GM13976 (cell line): ENCODE measurements around the gene PHF1.
"Not testable (repeated sequence)": the region's sequence is repeated elsewhere in the genome, so short reads cannot be mapped to it uniquely, and the experiment has no call there.

ENCODE experiments used
- DNase-seq: peaks from one replicate; pipeline ENCODE4 v3.0.0; 2012; ENCODE audit warnings: low spot score
- CTCF ChIP-seq: IDR thresholded peaks from 2 replicates; pipeline ENCODE4 v1.5.1; 2012; ENCODE audit warnings: borderline replicate concordance, mild to moderate bottlenecking; ENCODE audit not compliant: insufficient read depth; ENCODE audit errors: extremely low read depth, missing control alignments, control extremely low read depth
- in situ Hi-C: fragments of 300-500 bp; cut with MboI; formaldehyde crosslinking; loops from one replicate; pipeline ENCODE4 v1.12.0; 2022; ENCODE audit warnings: low sequenced_read_pairs, mixed read lengths, inconsistent platforms; ENCODE audit not compliant: unreplicated experiment

The PHF1 gene

GRCh38 chr6:33373960-33374910 is 36.6 kb upstream of the PHF1 start:
- TF ChIP-seq CTCF: no peak
- in situ Hi-C loops: no loop called here
- peak; percentile 8 for DNase-seq

- DNase-seq: no peak
Observed at GRCh38 chr6:33375143-33375671, 35.6 kb upstream of the PHF1 start.

GRCh38 chr6:33377171-33377570 is 33.6 kb upstream of the PHF1 start:
- no peak for TF ChIP-seq CTCF
- in situ Hi-C loops: no loop called here
- no peak for DNase-seq

More at GRCh38 chr6:33375143-33375671, 35.6 kb upstream of the PHF1 start:
- no peak for TF ChIP-seq CTCF
- in situ Hi-C loops: no loop called here

- in situ Hi-C loops: not testable (repeated sequence)
Observed at GRCh38 chr6:33379184-33379583, 31.6 kb upstream of the PHF1 start.

GRCh38 chr6:33380272-33380981 is 30.4 kb upstream of the PHF1 start:
- TF ChIP-seq CTCF: no peak
- DNase-seq: no peak
- in situ Hi-C loops: no loop called here

More at GRCh38 chr6:33379184-33379583, 31.6 kb upstream of the PHF1 start:
- not testable (repeated sequence) for DNase-seq

GRCh38 chr6:33383427-33384185 is 27.2 kb upstream of the PHF1 start:
- DNase-seq: no peak
- in situ Hi-C loops: no loop called here
- TF ChIP-seq CTCF: no peak
